ENCODE data around the gene CATSPERE.
"Not testable (repeated sequence)": the region's sequence is repeated elsewhere in the genome, so short reads cannot be mapped to it uniquely, and the experiment has no call there.

The CATSPERE gene

GRCh38 chr1:244447552-244447951 lies 13.5 kb upstream of the CATSPERE start:
- DNase-seq (ENCODE audit: low read depth in 4 of 4, low spot score in 1 of 4) = no peak

GRCh38 chr1:244448279-244449036 lies 12.6 kb upstream of the CATSPERE start:
- no peak for DNase-seq (ENCODE audit: low read depth in 4 of 4, low spot score in 1 of 4)

GRCh38 chr1:244449936-244450508 lies 11.1 kb upstream of the CATSPERE start:
- no peak for DNase-seq (ENCODE audit: low read depth in 4 of 4, low spot score in 1 of 4)

- peak in 1 of 4 experiments; percentile 40 for DNase-seq (ENCODE audit: low read depth in 4 of 4, low spot score in 1 of 4)
Measured at GRCh38 chr1:244450597-244451538, 10.2 kb upstream of the CATSPERE start.

- DNase-seq (ENCODE audit: low read depth in 4 of 4, low spot score in 1 of 4) = no peak
Measured at GRCh38 chr1:244451539-244451950, 9.5 kb upstream of the CATSPERE start, which contains the start of gene ADSS2. ADSS2 (minus strand) TSS chr1:244451909; CDS start chr1:244451817, 92 bp downstream.

- DNase-seq (ENCODE audit: low read depth in 4 of 4, low spot score in 1 of 4) = peak; percentile 97 to 99 (median 98)
Measured at GRCh38 chr1:244451951-244452795, 8.9 kb upstream of the CATSPERE start.

- no peak for DNase-seq (ENCODE audit: low read depth in 4 of 4, low spot score in 1 of 4)
Measured at GRCh38 chr1:244454412-244454811, 6.7 kb upstream of the CATSPERE start.

GRCh38 chr1:244456586-244456985 lies 4.5 kb upstream of the CATSPERE start:
- no peak for DNase-seq (ENCODE audit: low read depth in 4 of 4, low spot score in 1 of 4)

GRCh38 chr1:244458781-244459180 lies 2.3 kb upstream of the CATSPERE start:
- no peak for DNase-seq (ENCODE audit: low read depth in 4 of 4, low spot score in 1 of 4)

- no peak for DNase-seq (ENCODE audit: low read depth in 4 of 4, low spot score in 1 of 4)
Measured at GRCh38 chr1:244460197-244460596, 876 bp upstream of the CATSPERE start.

GRCh38 chr1:244466724-244467123 lies 5.7 kb downstream of the CATSPERE start:
- no peak for DNase-seq (ENCODE audit: low read depth in 4 of 4, low spot score in 1 of 4)

- no peak for DNase-seq (ENCODE audit: low read depth in 4 of 4, low spot score in 1 of 4)
Measured at GRCh38 chr1:244473059-244473605, 12.1 kb downstream of the CATSPERE start.

- DNase-seq (ENCODE audit: low read depth in 4 of 4, low spot score in 1 of 4) = not testable (repeated sequence)
Measured at GRCh38 chr1:244484971-244485370, 23.9 kb downstream of the CATSPERE start.

- DNase-seq (ENCODE audit: low read depth in 4 of 4, low spot score in 1 of 4) = no peak
Measured at GRCh38 chr1:244494653-244495052, 33.6 kb downstream of the CATSPERE start.

- no peak for DNase-seq (ENCODE audit: low read depth in 4 of 4, low spot score in 1 of 4)
Measured at GRCh38 chr1:244496186-244496585, 35.1 kb downstream of the CATSPERE start.

GRCh38 chr1:244497805-244498204 lies 36.7 kb downstream of the CATSPERE start:
- DNase-seq (ENCODE audit: low read depth in 4 of 4, low spot score in 1 of 4) = no peak

GRCh38 chr1:244499484-244499883 lies 38.4 kb downstream of the CATSPERE start:
- not testable (repeated sequence) for DNase-seq (ENCODE audit: low read depth in 4 of 4, low spot score in 1 of 4)

- DNase-seq (ENCODE audit: low read depth in 4 of 4, low spot score in 1 of 4) = not testable (repeated sequence)
Measured at GRCh38 chr1:244500515-244500914, 39.4 kb downstream of the CATSPERE start.

- DNase-seq (ENCODE audit: low read depth in 4 of 4, low spot score in 1 of 4) = no peak
Measured at GRCh38 chr1:244502630-244503029, 41.6 kb downstream of the CATSPERE start.

- no peak for DNase-seq (ENCODE audit: low read depth in 4 of 4, low spot score in 1 of 4)
Measured at GRCh38 chr1:244513493-244513892, 52.4 kb downstream of the CATSPERE start.

Measured in stimulated activated CD4-positive, alpha-beta T cell treated with anti-CD3 and anti-CD28 coated beads, Interleukin-1b, Interleukin-23, amount 100 ng/mL, for 24 hours (primary cell).